NCI-H446 treated with DMSO at 0.1 percent for 48 hours (cell line): Measurements from ENCODE around the gene HPN.

Experiments used
- DNase-seq: peaks from one replicate; lab custom pipeline; 2025; lab: John Stamatoyannopoulos, UW

Gene HPN

GRCh38 chr19:35062942-35063341, 21.4 kb downstream of the HPN start:
- no peak for DNase-seq

GRCh38 chr19:35063940-35064818, 22.7 kb downstream of the HPN start:
- DNase-seq = no peak

GRCh38 chr19:35065574-35065973, 24.1 kb downstream of the HPN start:
- DNase-seq = no peak

- DNase-seq = no peak
Measured at GRCh38 chr19:35066121-35066520, 24.6 kb downstream of the HPN start.

GRCh38 chr19:35066691-35067563, 25.4 kb downstream of the HPN start:
- DNase-seq = peak; percentile 52

GRCh38 chr19:35068941-35069634, 27.6 kb downstream of the HPN start:
- no peak for DNase-seq

GRCh38 chr19:35069696-35070095, 28.2 kb downstream of the HPN start:
- no peak for DNase-seq

- no peak for DNase-seq
Measured at GRCh38 chr19:35070471-35070870, 28.9 kb downstream of the HPN start.

GRCh38 chr19:35073516-35073915, 32.0 kb downstream of the HPN start:
- no peak for DNase-seq

GRCh38 chr19:35073941-35074340, 32.4 kb downstream of the HPN start:
- DNase-seq = no peak

- no peak for DNase-seq
Measured at GRCh38 chr19:35074426-35075201, 33.1 kb downstream of the HPN start.

- DNase-seq = no peak
Measured at GRCh38 chr19:35075202-35076025, 33.9 kb downstream of the HPN start.

- DNase-seq = no peak
Measured at GRCh38 chr19:35076026-35076370, 34.5 kb downstream of the HPN start.

GRCh38 chr19:35076657-35077056, 35.1 kb downstream of the HPN start:
- no peak for DNase-seq

- DNase-seq = no peak
Measured at GRCh38 chr19:35077411-35078223, 36.1 kb downstream of the HPN start.

- DNase-seq = no peak
Measured at GRCh38 chr19:35079826-35080225, 38.3 kb downstream of the HPN start.

- no peak for DNase-seq
Measured at GRCh38 chr19:35080613-35081170, 39.2 kb downstream of the HPN start.

- DNase-seq = no peak
Measured at GRCh38 chr19:35081201-35081600, 39.7 kb downstream of the HPN start.

- no peak for DNase-seq
Measured at GRCh38 chr19:35083691-35084508, 42.4 kb downstream of the HPN start.
